GM21723 (cell line): Measurements from ENCODE around the gene ANGPTL4.
"Not testable (repeated sequence)": the region's sequence is repeated elsewhere in the genome, so short reads cannot be mapped to it uniquely, and the experiment has no call there.

Experiments used
- ATAC-seq: cut with Tn5 transposase; IDR thresholded peaks from one replicate; pipeline ENCODE4 v1.9.1; 2021; ENCODE audit warnings: mild to moderate bottlenecking, moderate library complexity; ENCODE audit not compliant: unreplicated experiment

ANGPTL4 gene

GRCh38 chr19:8360196-8360595, 3.8 kb upstream of the ANGPTL4 start:
- ATAC-seq: no peak

- ATAC-seq: no peak
Observed at GRCh38 chr19:8361921-8362793, 1.8 kb upstream of the ANGPTL4 start.

- ATAC-seq: no peak
Observed at GRCh38 chr19:8366121-8366581, 2.2 kb downstream of the ANGPTL4 start.

- ATAC-seq: no peak
Observed at GRCh38 chr19:8366961-8367326, 3.0 kb downstream of the ANGPTL4 start.

GRCh38 chr19:8367327-8368001, 3.5 kb downstream of the ANGPTL4 start:
- ATAC-seq: no peak

- ATAC-seq: no peak
Observed at GRCh38 chr19:8370176-8371010, 6.4 kb downstream of the ANGPTL4 start.

GRCh38 chr19:8371011-8371804, 7.3 kb downstream of the ANGPTL4 start:
- ATAC-seq: no peak

GRCh38 chr19:8373867-8374813, 10.2 kb downstream of the ANGPTL4 start:
- ATAC-seq: no peak

GRCh38 chr19:8375766-8376165, 11.8 kb downstream of the ANGPTL4 start:
- not testable (repeated sequence) for ATAC-seq

- not testable (repeated sequence) for ATAC-seq
Observed at GRCh38 chr19:8376373-8376974, 12.5 kb downstream of the ANGPTL4 start.

GRCh38 chr19:8377598-8377997, 13.6 kb downstream of the ANGPTL4 start:
- no peak for ATAC-seq

GRCh38 chr19:8379156-8379891, 15.4 kb downstream of the ANGPTL4 start:
- not testable (repeated sequence) for ATAC-seq

GRCh38 chr19:8384569-8384968, 20.6 kb downstream of the ANGPTL4 start:
- ATAC-seq: not testable (repeated sequence)

- not testable (repeated sequence) for ATAC-seq
Observed at GRCh38 chr19:8385103-8385502, 21.1 kb downstream of the ANGPTL4 start.

- not testable (repeated sequence) for ATAC-seq
Observed at GRCh38 chr19:8385566-8385965, 21.6 kb downstream of the ANGPTL4 start.

- ATAC-seq: not testable (repeated sequence)
Observed at GRCh38 chr19:8386419-8386818, 22.5 kb downstream of the ANGPTL4 start.

GRCh38 chr19:8386990-8387389, 23.0 kb downstream of the ANGPTL4 start:
- ATAC-seq: no peak
